GM19193 (cell line): ENCODE measurements around the gene C5orf58.

ENCODE experiments used
- POLR2A ChIP-seq: IDR thresholded peaks from 4 replicates; pipeline ENCODE4 v1.6.1; 2011; ENCODE audit not compliant: insufficient read depth, insufficient read length; ENCODE audit errors: extremely low read depth

Gene C5orf58

GRCh38 chr5:170216257-170216864 lies 16.4 kb upstream of the C5orf58 start:
- no peak for TF ChIP-seq POLR2A

GRCh38 chr5:170217831-170218230 lies 15.0 kb upstream of the C5orf58 start:
- TF ChIP-seq POLR2A, result no peak

GRCh38 chr5:170218726-170219125 lies 14.1 kb upstream of the C5orf58 start:
- no peak for TF ChIP-seq POLR2A

- no peak for TF ChIP-seq POLR2A
These were observed 13.2 kb upstream of the C5orf58 start for GRCh38 chr5:170219615-170220014.

- no peak for TF ChIP-seq POLR2A
These were observed 12.6 kb upstream of the C5orf58 start for GRCh38 chr5:170220191-170220590.

GRCh38 chr5:170221327-170221741 lies 11.5 kb upstream of the C5orf58 start:
- TF ChIP-seq POLR2A, result no peak

GRCh38 chr5:170223360-170223759 lies 9.4 kb upstream of the C5orf58 start:
- TF ChIP-seq POLR2A, result no peak

GRCh38 chr5:170223906-170224305 lies 8.9 kb upstream of the C5orf58 start:
- TF ChIP-seq POLR2A, result no peak

GRCh38 chr5:170225326-170226128 lies 7.3 kb upstream of the C5orf58 start:
- TF ChIP-seq POLR2A, result no peak

GRCh38 chr5:170226129-170226615 lies 6.6 kb upstream of the C5orf58 start:
- no peak for TF ChIP-seq POLR2A

GRCh38 chr5:170226661-170227060 lies 6.1 kb upstream of the C5orf58 start:
- no peak for TF ChIP-seq POLR2A

- no peak for TF ChIP-seq POLR2A
These were observed 3.9 kb upstream of the C5orf58 start for GRCh38 chr5:170228762-170229435.

- TF ChIP-seq POLR2A, result no peak
These were observed 640 bp downstream of the C5orf58 start for GRCh38 chr5:170233358-170233892.

GRCh38 chr5:170235876-170236864 lies 3.4 kb downstream of the C5orf58 start:
- TF ChIP-seq POLR2A, result no peak

GRCh38 chr5:170238456-170239196 lies 5.8 kb downstream of the C5orf58 start:
- TF ChIP-seq POLR2A, result no peak
